CD4-positive, alpha-beta T cell treated with Interleukin-15 for 4 hours (primary cell): ENCODE measurements around the gene INS.
A peak's percentile ranks its signal among the peaks of the same experiment; 100 is the strongest.

ENCODE experiments used
- DNase-seq: peaks from one replicate; pipeline ENCODE4 v3.0.0-alpha.2; 2020; ENCODE audit warnings: low spot score

The INS gene

DNA sequence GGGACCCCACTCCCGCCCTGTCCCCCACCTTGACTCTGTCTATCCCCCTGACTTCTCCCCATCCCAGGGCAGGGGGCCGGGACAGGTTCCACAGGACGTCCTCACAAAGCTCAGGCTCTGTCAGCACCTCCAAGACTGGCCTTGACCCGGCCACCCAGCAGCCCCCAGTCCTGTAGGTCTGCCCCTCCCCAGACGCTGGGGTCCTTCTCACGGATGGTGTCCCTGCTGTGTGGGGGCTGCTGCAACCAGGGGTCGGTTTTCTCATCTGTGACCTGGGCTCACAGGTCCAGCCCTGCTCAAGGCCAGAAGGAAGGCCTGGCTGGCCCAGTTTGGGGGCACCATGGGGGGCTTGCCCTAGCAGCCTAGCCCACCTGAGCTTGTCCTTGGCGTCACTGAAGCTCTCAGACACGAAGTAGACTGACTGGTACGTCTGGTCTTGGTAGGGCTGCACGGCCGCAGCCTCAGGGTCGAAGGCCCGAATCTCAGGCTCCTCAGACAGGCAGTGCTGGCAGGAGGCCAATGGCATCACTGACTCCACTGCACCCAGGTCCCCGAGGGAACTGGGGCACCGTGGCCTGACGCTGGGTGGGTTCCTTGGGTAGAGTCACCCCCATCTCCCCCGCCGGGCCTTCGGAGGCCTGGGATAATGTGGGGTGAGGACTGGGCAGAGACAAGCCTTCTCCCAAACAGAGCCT, 4.0 kb upstream of the INS start:
- DNase-seq: no peak

DNA sequence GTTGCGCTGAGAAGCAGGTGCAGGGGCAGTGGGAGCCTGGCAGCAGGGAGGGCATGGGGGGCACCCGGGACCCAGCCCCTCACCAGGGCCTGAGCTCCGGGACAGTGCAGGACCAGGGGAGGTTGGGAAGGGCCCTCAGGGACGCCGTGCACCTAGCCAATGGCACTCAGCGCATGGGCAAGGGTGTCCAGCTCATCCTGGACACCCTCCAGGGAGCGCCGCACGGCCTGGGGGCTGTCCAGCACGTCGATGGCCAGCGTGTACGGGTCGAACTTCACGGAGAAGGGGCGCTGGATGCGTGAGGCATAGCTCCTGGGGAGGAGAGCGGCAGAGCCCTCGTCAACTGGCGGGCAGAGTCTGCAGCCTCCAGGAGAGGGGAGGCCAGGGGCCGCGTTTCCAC, 3.1 kb upstream of the INS start:
- DNase-seq: no peak

DNA sequence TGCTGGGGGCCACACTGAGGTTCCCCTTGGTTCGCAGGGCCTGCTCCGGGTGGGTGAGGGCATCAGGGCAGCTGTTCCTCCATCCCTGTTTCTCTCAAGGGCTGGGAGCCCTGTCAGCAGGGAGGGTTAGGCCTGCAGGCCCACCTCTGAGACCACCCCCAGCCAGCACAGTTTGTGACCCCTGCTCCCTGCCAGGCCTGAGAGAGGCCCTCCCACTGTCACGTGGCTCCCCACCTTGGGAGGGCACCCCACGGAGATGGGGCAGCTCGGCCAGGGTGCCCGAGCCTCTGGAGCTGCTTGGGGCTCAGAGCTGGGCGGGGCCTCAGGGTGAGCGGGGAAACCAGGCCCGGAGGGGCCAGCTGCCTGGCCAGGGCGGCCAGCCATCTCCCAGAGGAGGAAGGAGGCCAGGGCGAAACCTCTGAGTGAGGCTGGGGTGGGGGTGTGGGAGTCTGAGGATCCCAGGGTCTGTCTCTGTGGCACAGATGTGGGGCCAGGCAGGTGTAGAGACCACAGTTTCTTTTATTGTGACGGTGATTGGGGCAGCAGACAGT, 2.5 kb upstream of the INS start:
- no peak for DNase-seq

DNA sequence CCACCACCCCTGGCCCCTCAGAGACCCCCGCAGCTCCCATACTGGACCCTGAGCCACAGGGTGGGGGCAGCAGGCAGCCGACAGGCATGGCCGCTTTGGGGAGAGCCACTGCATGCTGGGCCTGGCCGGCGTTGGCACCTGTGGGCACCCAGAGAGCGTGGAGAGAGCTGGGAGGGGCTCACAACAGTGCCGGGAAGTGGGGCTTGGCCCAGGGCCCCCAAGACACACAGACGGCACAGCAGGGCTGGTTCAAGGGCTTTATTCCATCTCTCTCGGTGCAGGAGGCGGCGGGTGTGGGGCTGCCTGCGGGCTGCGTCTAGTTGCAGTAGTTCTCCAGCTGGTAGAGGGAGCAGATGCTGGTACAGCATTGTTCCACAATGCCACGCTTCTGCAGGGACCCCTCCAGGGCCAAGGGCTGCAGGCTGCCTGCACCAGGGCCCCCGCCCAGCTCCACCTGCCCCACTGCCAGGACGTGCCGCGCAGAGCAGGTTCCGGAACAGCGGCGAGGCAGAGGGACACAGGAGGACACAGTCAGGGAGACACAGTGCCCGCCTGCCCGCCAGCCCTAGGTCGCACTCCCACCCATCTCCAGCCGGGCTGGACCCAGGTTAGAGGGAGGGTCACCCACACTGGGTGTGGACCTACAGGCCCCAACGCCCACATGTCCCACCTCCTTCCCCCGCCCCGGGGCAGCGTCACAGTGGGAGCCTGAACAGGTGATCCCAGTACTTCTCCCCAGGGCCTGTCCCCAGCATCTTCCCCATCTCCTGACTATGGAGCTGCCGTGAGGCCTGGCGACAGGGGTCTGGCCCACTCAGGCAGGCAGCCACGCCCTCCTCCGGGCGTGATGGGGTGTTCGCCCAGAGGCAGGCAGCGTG, 1.2 kb downstream of the INS start:
- no peak for DNase-seq

DNA sequence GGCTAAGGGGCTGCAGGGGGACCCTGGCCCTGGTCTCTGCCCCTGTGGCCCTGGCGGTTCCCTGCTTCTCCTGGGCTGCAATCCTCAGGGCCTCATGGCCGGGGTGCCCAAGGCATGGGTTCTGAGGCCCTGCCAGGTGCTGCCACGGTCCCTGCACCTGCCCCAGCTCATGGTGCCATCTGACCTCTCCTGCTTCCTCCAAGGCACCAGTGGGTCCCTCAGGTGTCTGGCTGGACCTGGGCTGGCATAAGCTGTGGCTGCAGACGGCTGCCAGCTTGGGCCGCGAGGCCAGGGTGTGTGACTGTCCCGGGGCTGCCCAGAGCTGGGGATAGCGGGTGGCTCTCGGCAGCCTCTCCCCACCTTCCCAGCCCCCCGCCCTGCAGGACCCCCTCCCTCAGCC, 2.0 kb downstream of the INS start:
- DNase-seq: no peak

DNA sequence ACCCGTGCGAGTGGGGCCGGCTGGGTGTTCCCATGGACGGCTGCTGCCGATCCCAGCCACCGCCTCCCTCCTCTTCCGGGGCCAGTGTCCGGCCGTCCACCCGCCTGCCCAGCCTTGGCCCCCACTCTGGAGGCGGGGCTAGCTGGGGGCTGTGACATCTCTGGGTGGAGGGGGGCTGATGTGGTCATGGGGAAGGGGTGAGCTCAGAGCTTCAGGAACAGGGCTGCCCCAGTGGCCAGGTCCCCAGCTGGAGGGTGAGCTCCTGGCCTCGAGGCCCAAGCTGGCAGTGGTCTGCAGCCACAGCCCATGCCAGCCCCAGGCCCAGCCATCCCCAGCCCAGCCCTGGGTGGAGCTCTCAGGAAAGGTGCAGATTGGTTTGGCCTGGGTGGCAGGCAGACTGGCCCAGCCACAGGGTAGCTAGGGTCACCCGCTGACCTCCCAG, 2.7 kb downstream of the INS start:
- DNase-seq: no peak

DNA sequence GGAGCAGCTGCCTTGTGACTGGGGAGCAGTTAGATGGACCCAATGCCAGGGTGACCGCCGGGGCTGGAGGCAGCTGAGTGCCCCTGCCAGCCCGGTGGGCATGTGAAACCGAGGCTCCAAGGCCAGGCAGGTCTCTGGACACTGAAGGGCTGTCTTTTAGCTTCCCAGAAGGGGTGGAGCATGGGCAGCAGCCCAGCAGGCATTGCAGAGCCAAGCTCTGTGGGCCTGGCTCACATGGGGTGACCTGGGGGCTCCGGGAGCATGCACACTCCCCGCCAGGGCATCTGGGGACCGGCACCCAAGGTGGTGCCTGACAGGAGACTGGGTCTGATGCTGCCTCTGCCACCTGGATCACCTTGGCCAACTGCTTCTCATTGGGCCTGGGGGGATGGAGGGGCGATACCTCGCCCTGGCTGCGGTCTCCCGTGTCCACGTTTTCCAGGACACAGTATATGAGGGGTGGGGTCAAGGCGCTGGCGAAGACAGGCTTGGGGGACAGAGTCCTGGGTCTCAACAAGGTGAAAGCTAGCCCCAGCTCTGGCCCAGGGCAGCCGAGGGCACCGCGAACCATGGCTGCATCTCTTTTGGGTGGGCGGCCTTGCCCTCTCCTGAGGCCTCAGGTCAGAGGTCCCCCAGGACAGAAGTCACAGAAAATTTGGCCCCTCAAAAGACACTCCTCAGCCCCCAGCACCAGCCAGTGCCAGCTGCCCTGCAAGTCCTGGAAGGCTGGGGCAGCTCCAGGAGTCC, 3.5 kb downstream of the INS start:
- no peak for DNase-seq

DNA sequence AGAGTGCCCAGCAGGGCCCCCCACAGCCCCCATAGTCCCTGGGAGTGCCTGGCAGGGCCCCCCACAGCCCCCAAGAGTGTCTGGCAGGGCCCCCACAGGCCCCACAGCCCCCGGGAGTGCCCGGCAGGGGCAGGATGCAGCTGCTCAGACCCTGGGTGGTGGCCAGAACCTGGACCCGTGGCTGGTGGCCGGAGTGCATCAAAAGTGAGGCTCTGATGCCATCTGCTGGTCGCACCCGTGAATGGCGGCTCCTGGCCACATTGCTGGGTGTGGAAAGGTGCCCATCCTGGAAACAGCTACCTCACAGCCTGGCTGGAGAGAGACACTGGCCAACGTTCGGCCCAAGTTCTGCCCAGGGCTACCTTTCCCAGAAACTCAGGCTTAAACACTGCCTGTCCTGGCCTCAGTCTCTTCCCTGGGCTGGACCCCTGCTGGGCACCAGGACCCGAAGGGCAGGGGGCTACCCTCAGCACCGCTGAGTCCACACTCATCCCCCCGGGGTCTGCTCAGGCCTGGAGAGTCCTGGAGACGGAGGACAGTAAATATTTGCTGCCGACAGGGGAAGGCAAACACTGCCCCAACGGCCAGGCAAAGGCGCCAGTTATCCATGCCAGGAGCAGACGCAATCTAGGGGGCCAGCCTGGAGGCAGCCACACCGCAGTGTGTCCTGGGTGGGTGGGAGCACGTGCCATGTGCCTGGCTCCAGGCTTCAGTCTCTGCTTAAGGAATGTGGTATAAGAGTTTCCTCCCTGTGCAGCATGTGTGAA, 4.4 kb downstream of the INS start:
- DNase-seq: peak; percentile 37

DNA sequence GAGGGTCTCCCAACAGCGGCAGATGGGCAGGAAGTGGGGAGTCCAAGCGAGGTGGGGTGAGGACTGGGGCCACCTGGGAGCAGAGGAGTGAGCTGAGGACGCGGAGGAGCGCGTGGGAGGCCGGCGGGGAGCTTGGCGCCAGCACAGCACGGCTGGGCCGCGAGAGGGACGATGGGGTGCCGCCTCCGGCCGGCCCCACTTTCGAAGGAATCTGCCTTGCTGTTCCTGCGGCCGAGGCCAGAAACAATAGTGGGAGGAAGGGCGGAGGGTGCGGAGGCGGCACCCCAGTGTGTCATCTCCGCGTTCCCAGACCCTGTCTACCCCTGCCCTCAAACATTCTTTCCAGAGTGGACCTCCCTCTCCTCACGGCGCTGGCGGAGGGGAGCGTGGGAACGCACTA, 5.5 kb downstream of the INS start:
- no peak for DNase-seq

DNA sequence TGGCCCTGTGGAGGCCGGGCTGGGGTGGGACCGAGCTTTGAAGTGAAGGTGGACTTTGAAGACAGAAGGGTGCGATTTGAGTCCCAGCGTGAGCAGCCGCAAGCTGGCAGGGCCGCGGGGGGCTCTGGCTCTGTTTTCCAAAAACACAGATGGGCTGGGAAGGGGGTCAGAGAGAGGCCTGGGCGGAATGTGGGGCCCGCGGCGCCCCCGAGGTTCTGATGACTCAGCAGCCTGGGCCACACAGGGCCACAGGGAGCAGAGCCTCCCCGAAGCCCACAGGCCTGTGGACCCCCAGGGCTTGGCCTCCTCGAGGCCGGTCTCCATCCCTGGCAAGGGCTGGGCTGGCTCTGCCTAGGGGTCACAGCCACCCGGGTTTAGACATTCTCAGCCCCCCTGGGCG, 6.1 kb downstream of the INS start:
- DNase-seq: no peak

DNA sequence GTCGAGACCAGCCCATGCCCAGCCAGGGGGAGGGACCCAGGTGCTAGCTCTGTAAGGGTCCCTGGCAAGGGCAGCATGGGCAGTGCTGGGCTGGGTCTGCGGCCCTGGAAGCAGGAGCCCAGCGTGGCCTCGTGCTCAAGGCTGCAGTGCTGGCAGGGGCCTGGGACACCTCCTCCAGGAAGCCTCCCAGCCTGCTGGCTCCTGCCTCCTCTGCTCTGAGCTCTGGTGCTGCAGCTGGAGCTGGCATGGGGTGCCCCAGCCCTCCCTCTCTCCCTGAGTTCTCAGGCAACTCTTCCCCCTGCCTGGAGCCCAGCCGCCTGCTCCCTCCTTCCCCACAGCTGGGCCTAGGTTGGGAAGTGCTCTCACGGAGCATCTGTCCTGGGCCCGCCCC, 6.8 kb downstream of the INS start:
- DNase-seq: no peak

DNA sequence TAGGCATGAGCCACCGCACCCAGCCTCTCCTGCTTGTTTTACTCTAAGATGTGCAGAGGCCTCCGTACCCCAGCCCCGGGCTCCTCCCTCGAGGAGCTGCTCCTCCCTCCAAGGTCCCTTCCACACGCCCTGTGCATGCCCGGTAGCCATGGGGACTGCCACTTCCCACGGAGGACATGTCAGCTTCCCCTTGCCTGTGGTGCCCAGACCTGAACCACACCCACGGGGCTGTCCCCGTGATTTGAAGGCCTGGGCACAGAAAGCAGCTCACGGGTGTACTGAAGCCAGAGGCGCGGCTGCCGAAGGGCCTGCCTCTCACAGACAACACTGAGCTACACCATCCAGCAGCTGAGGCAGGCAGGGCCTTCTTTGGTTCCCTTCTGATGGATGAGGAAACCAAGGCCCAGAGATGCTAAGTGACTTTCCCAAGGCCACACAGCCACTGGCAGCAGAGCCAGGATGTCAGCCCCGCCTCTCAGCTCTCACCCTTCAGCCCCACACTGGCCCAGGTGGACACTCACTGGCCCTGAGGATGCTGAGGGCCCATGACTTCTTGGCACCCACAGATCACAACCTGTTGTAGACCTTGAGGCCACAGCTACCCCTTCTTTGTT, 7.3 kb downstream of the INS start:
- no peak for DNase-seq

DNA sequence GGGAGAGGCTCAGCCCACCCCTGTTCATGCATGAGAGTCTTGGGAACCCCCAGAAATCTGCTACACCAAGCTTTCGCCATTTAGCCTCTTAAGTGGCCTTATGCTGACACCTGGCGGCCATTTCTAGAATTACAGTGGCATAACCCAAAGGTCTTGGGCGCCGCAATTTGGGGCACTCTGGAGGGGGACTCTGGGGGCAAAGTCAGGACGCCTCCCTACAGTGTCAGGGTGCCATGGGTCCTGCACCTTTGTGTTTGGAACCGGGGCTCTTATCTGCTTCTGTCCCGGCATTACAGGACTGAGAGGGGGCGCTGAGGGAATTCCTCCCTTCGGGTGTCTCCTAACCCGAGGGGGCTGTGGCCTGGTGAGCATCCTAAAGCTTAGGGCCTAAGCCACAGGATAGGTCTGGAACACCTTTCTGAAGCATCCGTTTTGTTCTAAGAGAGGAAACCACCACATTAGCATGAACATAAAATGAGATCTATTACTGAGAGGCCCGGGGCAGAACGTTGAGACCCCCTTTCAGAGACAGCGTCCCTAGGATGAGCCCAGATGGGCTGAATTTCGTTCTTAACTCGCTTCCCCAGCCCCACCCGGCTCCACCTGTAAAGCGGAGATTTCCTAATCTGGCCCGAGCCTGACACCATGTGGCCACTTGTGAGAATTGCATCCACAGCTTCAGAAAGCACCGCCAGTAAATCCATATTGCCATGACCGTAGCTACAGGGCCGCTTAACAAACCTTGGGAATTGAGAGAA, 9.3 kb downstream of the INS start:
- peak; percentile 79 for DNase-seq

DNA sequence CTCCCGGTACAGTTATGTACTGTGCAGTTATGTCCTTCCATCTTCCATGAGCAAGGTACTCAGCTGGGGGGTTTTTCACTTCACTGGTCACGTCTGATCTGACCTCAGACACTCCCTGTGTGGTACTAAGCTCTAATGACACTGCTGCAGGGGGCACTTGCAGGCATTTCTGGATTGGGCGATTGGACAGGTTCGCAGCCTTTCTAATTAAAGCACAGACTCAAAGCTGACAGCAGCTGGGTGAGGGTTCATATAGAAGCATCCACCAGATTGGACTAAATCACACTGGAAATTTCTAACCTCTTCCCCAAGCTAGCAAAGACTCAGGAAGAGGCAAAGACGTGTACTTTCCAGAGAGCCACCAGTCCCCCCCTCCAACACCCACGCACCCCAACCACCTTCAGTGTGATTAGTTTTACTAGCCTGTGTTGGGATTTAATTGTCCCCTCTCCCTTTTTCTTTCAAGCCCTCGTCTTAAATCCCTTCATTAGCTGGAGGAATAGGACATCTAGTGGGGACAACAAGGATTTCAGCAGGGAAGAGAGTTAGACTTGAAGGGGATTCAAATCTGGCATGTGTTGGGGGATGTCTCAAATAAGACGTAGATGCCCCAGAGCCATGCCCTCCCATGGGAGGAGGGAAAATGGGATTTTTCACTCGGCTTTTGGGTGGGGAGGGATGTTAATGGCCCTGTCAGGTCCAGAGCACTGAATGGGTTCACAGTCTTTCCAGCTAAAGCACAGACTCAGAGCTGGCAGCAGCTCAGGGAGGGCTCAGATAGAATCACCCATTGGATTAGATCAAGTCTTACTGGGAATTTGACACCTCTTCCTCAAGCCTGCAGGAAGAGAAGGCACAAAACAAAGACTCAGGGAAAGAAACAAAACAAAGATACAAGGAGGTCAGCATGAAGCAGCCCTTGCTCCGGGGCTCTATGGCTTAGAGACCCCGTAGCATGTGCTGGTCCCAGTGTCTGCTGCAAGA, 10.9 kb downstream of the INS start:
- DNase-seq: no peak

DNA sequence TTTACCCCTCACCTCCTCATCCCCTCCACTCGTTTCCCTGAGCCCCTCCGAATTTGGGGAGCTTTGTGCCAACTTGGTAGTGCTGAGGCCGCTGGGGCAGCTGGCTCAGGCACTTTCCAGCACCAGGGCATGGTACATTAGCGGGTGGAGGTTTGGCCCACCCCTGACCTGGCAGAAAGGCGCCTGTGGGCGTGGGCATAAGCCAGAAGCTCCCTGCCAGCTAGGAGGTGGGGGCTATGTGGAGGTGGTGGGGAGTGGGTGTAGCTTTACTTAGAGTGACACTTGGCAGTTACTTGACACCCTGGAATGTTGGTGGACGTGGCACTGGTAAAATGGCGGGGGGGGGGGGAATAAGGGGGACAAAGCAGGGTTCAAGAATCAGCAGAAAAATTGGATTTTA, 11.5 kb downstream of the INS start:
- no peak for DNase-seq

DNA sequence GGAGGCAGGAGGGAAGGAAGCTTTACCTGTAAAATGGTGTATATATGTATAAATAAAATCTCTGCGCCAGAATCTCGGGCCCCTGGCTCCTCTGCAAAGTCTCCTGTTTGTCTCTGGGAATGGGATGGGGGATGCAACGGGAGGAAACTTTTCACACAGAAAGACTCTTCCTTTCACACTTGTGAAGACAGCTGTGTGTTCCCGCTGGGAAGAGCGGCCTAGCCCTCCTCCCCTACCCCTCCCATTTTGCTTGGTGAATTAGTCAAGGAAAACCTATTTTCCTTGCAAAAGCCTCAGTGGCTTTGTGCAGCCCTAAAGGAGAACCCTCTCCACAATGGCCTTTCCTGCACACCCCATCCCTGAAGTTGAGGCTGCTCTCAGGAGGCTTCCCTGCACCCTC, 12.4 kb downstream of the INS start:
- no peak for DNase-seq

DNA sequence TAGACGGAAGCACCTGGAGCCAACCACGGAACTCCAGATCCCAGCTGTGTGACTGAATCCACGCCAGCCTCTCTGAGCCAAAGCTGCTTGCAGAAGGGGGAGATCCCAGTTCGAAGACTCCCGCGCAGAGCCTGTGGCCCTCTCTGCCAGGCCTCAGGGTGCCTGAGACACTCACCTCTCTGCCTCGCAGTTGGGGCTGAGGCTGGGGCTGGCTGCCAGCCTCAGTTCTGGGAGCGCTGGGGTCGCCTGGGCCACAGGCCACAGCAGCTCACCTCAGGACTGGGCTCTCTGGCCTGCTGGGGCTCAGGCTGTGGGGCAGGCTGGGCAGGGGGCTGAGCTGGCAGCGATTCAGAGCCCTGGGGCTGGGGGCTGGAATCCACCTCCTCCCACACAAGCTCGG, 13.6 kb downstream of the INS start:
- DNase-seq: no peak

DNA sequence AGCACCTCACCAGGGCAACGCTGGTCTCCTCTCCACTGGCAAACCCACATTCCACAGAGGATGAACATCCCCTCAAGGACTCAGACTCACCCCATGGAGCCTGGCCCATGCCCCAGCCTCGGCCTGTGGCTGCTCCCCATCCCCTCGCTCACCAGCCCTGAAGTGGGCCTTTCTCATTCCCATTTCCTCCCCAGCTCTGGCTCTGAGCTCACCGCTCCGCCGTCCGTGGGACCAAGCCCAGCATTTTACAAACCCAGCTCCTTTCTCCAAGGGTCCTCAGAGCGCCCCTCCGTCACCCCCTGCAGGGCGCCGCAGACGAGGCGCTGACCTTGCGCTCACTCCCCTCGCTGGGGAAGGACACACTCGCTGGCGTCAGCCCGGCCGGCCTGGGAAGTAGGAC, 15.0 kb downstream of the INS start:
- DNase-seq: no peak

DNA sequence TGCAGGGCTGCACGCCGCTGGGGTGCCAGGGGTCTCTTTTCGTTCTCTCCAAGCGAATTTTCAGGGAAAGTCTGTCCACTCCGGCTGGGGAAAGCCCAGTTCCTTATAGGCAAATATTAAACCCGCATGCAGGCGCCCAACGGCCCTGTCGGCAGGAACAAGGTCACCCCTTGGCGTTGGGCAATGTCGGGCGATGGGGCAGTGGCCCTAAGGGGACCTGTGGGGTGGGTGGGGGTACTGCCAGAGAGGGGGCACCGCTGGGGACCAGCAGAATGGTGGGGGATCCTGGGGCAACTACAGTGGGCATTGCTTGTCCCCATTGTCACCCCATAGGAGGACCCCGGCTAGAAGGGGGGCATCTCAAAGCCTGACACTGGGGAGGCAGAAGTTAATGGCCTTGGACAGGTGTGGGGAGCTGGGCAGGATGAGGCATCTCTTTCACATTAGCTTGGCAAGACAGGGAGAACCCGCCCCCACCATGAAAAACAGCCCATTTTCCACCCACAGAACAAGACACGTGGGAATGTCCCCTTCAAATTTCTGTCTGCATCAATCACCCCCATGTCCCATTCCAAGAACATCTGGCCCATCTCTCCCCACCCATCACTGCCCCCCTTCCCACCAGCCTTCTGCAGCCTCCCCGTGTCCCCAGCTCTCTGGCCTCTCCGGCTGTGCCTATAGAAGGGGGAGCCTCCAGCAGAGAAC, 16.3 kb downstream of the INS start:
- no peak for DNase-seq
